Nephron progenitor cell (in vitro differentiated cells): ENCODE measurements around the gene VENTX.

ENCODE experiments used
- DNase-seq: peaks from one replicate; pipeline ENCODE4 v3.0.0; 2021
- H3K27ac Mint-ChIP-seq: 2 replicates; pipeline ENCODE4 v1.8.0; 2021; ENCODE audit warnings: mild to moderate bottlenecking, moderate library complexity, mixed read lengths
- H3K27me3 Mint-ChIP-seq: 2 replicates; pipeline ENCODE4 v1.8.0; 2021; ENCODE audit warnings: mild to moderate bottlenecking, low read depth, mixed read lengths; ENCODE audit not compliant: poor library complexity
- H3K36me3 Mint-ChIP-seq: 2 replicates; pipeline ENCODE4 v1.8.0; 2021; ENCODE audit warnings: low read depth, mixed read lengths
- H3K4me1 Mint-ChIP-seq: 2 replicates; pipeline ENCODE4 v1.8.0; 2021; ENCODE audit warnings: mixed read lengths
- H3K4me3 Mint-ChIP-seq: 2 replicates; pipeline ENCODE4 v1.8.0; 2021; ENCODE audit warnings: mild to moderate bottlenecking, moderate library complexity, mixed read lengths
- H3K9me3 Mint-ChIP-seq: 2 replicates; pipeline ENCODE4 v1.8.0; 2021; ENCODE audit warnings: mild to moderate bottlenecking, moderate library complexity, mixed read lengths
- CTCF ChIP-seq: fragments of 200-600 bp; sonication (generic); IDR thresholded peaks from 2 replicates; pipeline ENCODE4 v1.5.0; 2021; ENCODE audit warnings: antibody characterized with exemption

VENTX gene

GRCh38 chr10:133272301-133272963 is 34.8 kb downstream of the VENTX start:
- Mint-ChIP-seq H3K27me3 (peaks cover 13% of the 10 kb centered on the region), H3K27ac (no peak overlapping the region), H3K4me3 (no peak overlapping the region), H3K36me3 (no peaks in the 10 kb centered on the region), H3K9me3 (no peaks in the 10 kb centered on the region), H3K4me1 (peaks cover 9% of the 10 kb centered on the region)
- DNase-seq = no peak
- TF ChIP-seq CTCF = no peak

GRCh38 chr10:133272964-133273420 is 35.3 kb downstream of the VENTX start:
- peaks cover 13% of the 10 kb centered on the region for H3K27me3 Mint-ChIP-seq
- no peak for DNase-seq
- no peaks in the 10 kb centered on the region for H3K36me3 Mint-ChIP-seq
- no peak overlapping the region for H3K4me3 Mint-ChIP-seq
- H3K4me1 Mint-ChIP-seq = peaks cover 15% of the 10 kb centered on the region
- H3K9me3 Mint-ChIP-seq = no peaks in the 10 kb centered on the region
- H3K27ac Mint-ChIP-seq = no peak overlapping the region
- TF ChIP-seq CTCF = no peak

- Mint-ChIP-seq H3K27ac (no peak overlapping the region), H3K27me3 (peaks cover 13% of the 10 kb centered on the region), H3K36me3 (no peaks in the 10 kb centered on the region), H3K4me1 (peaks cover 21% of the 10 kb centered on the region), H3K4me3 (no peak overlapping the region), H3K9me3 (no peaks in the 10 kb centered on the region)
- no peak for TF ChIP-seq CTCF
- no peak for DNase-seq
Measured at GRCh38 chr10:133273534-133274143, 36.0 kb downstream of the VENTX start.

DNA sequence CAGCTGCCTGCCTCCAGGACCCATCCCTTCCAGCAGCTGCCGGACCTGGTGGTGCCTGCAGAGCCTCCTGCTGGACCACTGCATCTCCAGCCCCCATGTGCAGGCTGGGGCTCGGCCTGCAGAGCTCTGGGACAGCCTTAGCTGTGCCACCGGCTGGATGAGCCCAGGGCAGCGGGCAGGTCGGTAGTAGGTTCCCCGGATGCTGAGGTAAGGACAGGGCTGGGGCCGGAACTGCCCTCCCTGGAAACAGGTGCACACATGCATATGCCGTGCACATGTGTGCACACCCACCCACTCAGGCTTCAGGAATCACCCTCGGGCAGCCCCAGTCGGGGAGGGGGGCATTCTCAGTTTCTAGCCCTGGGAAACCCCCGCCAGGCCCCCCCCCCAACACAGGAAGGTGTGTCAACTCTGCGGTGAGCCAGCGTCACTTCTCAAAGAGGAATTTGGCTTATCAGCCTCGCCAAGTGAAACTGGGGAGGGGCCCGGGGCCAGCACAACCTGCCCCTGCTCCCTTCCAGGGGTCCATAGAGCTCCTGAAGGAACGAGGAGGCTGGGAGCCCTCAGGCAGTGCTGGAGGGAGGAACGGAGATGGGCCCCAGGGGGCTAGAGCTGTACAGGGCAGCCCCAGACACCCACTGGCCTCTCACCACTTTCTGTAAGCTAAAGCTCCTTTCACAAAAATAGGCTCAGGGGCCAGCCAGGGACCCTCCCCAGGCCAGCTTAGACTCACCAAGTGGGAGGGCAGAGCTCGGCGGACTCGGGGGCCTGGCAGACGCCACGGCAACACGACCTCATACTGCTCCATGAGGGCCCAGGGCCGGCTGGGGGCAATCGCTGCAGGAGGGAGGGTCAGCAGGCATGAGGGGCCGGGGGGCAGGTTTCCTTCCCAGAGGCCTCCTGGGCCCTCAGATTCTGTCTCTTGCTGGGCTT is 37.4 kb downstream of the VENTX start:
- no peak for DNase-seq
- no peak for TF ChIP-seq CTCF
- H3K4me1 Mint-ChIP-seq = peaks cover 35% of the 10 kb centered on the region
- no peak overlapping the region for H3K4me3 Mint-ChIP-seq
- no peaks in the 10 kb centered on the region for H3K36me3 Mint-ChIP-seq
- peaks cover 13% of the 10 kb centered on the region for H3K27me3 Mint-ChIP-seq
- no peaks in the 10 kb centered on the region for H3K9me3 Mint-ChIP-seq
- H3K27ac Mint-ChIP-seq = no peak overlapping the region

- H3K4me3 Mint-ChIP-seq = peak overlapping the region; percentile 5
- no peak for DNase-seq
- H3K27ac Mint-ChIP-seq = no peak overlapping the region
- TF ChIP-seq CTCF = no peak
- no peaks in the 10 kb centered on the region for H3K9me3 Mint-ChIP-seq
- H3K27me3 Mint-ChIP-seq = peaks cover 13% of the 10 kb centered on the region
- H3K4me1 Mint-ChIP-seq = peaks cover 35% of the 10 kb centered on the region
- no peaks in the 10 kb centered on the region for H3K36me3 Mint-ChIP-seq
Measured at GRCh38 chr10:133275684-133276092, 38.0 kb downstream of the VENTX start.
